Endothelial cell of umbilical vein (primary cell): ENCODE results near the gene EXOC3L1. TPM values are rescaled to one million over a fixed set of nuclear protein-coding genes. Genes with fewer than 3 reads are reported as not detected.

Experiments
- BruUV-seq: library from RNA; stranded (reverse); fragments of 400-500 nt; replicated peaks from 2 replicates; lab custom pipeline; 2021; lab: Mats Ljungman, UMichigan
- CTCF ChIA-PET: fragments of 300-600, 350-600 bp; sonication (Branson Sonifier 250); formaldehyde crosslinking; loops from one replicate; lab custom pipeline; 2021; ENCODE audit warnings: antibody characterized with exemption, inconsistent platforms; lab: Charles Lee
- POLR2A ChIA-PET: fragments of 300-600, 350-600 bp; sonication (Branson Sonifier 250); formaldehyde crosslinking; loops from one replicate; lab custom pipeline; 2021; ENCODE audit warnings: antibody characterized with exemption, inconsistent platforms; lab: Charles Lee
- DNase-seq: peaks from one replicate; pipeline ENCODE4 v3.0.0-alpha.2; 2011; ENCODE audit warnings: low read depth, low spot score
- FAIRE-seq: peaks from 2 replicates; lab custom pipeline; 2011; peaks lifted over from hg19 to GRCh38; lab: Jason Lieb, UNC
- H2AFZ ChIP-seq: 2 replicates; pipeline ENCODE4 v1.6.0; 2012; ENCODE audit warnings: low read depth, low read length, control low read depth, inconsistent platforms
- H3K27ac ChIP-seq: 2 replicates; pipeline ENCODE4 v1.5.1; 2011; ENCODE audit warnings: low read depth, mild to moderate bottlenecking, control low read depth, low read length, moderate library complexity; ENCODE audit not compliant: insufficient read depth
- H3K27me3 ChIP-seq, 2 experiments: 2 replicates each; pipeline versions ENCODE4 v1.6.0 to v1.6.1; 2011; ENCODE audit warnings: low read length in 2 of 2, mixed read lengths in 1 of 2; ENCODE audit not compliant: control insufficient read depth in 2 of 2, insufficient read depth in 2 of 2
- H3K36me3 ChIP-seq, 2 experiments: 2 replicates in 1 of 2; 3 replicates in 1 of 2; pipeline ENCODE4 v1.5.1; 2011; ENCODE audit warnings: low read length in 2 of 2, mild to moderate bottlenecking in 1 of 2, moderate library complexity in 1 of 2; ENCODE audit not compliant: control insufficient read depth in 2 of 2, insufficient read depth in 2 of 2; ENCODE audit errors: extremely low read depth in 1 of 2
- H3K4me1 ChIP-seq: 3 replicates; pipeline ENCODE4 v1.5.1; 2011; ENCODE audit warnings: mild to moderate bottlenecking, low read length; ENCODE audit not compliant: control insufficient read depth, insufficient read depth; ENCODE audit errors: extremely low read depth
- H3K4me2 ChIP-seq: 2 replicates; pipeline ENCODE4 v1.6.1; 2011; ENCODE audit warnings: low read length, control low read depth, mixed read lengths; ENCODE audit not compliant: insufficient read depth
- H3K4me3 ChIP-seq, 3 experiments: fragments of 200-600 bp in 1 of 3; sonication (generic), shearing (Covaris generic) in 1 of 3; replicated peaks in 1 of 3; 2 replicates each; pipeline ENCODE4 v1.5.1; 2011 to 2016; ENCODE audit warnings: control low read depth in 3 of 3, low read length in 3 of 3, mild to moderate bottlenecking in 2 of 3, inconsistent platforms in 1 of 3, low read depth in 1 of 3, moderate library complexity in 1 of 3; ENCODE audit not compliant: insufficient read depth in 1 of 3
- H3K79me2 ChIP-seq: 2 replicates; pipeline ENCODE4 v1.6.0; 2012; ENCODE audit warnings: low read length, inconsistent platforms; ENCODE audit not compliant: control insufficient read depth, insufficient read depth
- H3K9ac ChIP-seq: replicated peaks from 2 replicates; pipeline ENCODE3; 2011; ENCODE audit warnings: low read length, control low read depth; ENCODE audit not compliant: insufficient read depth; ENCODE audit errors: extremely low read depth
- H3K9me1 ChIP-seq: replicated peaks from 3 replicates; pipeline ENCODE4 v1.6.0; 2011; ENCODE audit warnings: mild to moderate bottlenecking, low read length; ENCODE audit not compliant: control insufficient read depth, insufficient read depth; ENCODE audit errors: extremely low read depth
- H3K9me3 ChIP-seq: replicated peaks from 2 replicates; pipeline ENCODE4 v1.5.1; 2012; ENCODE audit warnings: low read length, inconsistent platforms; ENCODE audit not compliant: control insufficient read depth, insufficient read depth
- H4K20me1 ChIP-seq: replicated peaks from 2 replicates; pipeline ENCODE3; 2011; ENCODE audit warnings: mild to moderate bottlenecking, low read length; ENCODE audit not compliant: control insufficient read depth, insufficient read depth; ENCODE audit errors: extremely low read depth
- CTCF ChIP-seq, 2 donors: IDR thresholded peaks; 1 replicate in 1 of 2; 2 replicates in 1 of 2; pipeline ENCODE4 v1.5.1; 2011; ENCODE audit warnings: low read length in 2 of 2, mild to moderate bottlenecking in 2 of 2, moderate library complexity in 2 of 2, control low read depth in 1 of 2, inconsistent platforms in 1 of 2, low read depth in 1 of 2; ENCODE audit not compliant: insufficient read depth in 1 of 2; ENCODE audit errors: extremely low read depth in 1 of 2
- FOS ChIP-seq: IDR thresholded peaks from 2 replicates; pipeline ENCODE4 v1.6.1; 2011; ENCODE audit warnings: mild to moderate bottlenecking, low read length, moderate library complexity, borderline replicate concordance; ENCODE audit not compliant: insufficient read depth
- GATA2 ChIP-seq: IDR thresholded peaks from 2 replicates; pipeline ENCODE4 v1.7.0; 2011; ENCODE audit warnings: low read depth, mild to moderate bottlenecking, moderate library complexity, mixed read lengths, low read length; ENCODE audit not compliant: insufficient read length, insufficient read depth
- JUN ChIP-seq: IDR thresholded peaks from 2 replicates; pipeline ENCODE4 v1.6.1; 2011; ENCODE audit warnings: borderline replicate concordance, low read depth; ENCODE audit not compliant: insufficient read length, insufficient read depth
- POLR2AphosphoS5 ChIP-seq: IDR thresholded peaks from 2 replicates; pipeline ENCODE4 v1.6.1; 2012; ENCODE audit warnings: low read depth, mild to moderate bottlenecking, control low read depth, low read length, moderate library complexity; ENCODE audit not compliant: insufficient read depth
- dilution Hi-C: fragments of 300-500 bp; cut with MboI; formaldehyde crosslinking; loops from one replicate; pipeline ENCODE4 v1.15.0; 2019; ENCODE audit warnings: low sequenced_read_pairs; ENCODE audit not compliant: extremely low pct_ligation_motif_present
- intact Hi-C: fragments of 100-400 bp; cut with micrococcal nuclease; formaldehyde crosslinking; loops from one replicate; pipeline ENCODE4 v1.10.0; 2022
- polyA plus RNA-seq, 4 experiments: library from polyadenylated mRNA; depleted of rRNA in 3 of 4; stranded (reverse) in 3 of 4; unstranded in 1 of 4; fragments of >200 nt; gene quantifications; 2 replicates each; pipeline versions ENCODE4 v1.2.1 to v1.2.3, GENCODE V29; 2011 to 2012; ENCODE audit warnings: missing spikeins in 1 of 4
- total RNA-seq: library from RNA; stranded (reverse); gene quantifications from 2 replicates; pipeline ENCODE4 v1.2.3, GENCODE V29; 2021

The EXOC3L1 gene
- total and polyA plus RNA-seq, 2 donors (not counting 3 experiments of a cell fraction or from before 2014, with no cell fraction given): 10.8 to 11.6 TPM

DNA sequence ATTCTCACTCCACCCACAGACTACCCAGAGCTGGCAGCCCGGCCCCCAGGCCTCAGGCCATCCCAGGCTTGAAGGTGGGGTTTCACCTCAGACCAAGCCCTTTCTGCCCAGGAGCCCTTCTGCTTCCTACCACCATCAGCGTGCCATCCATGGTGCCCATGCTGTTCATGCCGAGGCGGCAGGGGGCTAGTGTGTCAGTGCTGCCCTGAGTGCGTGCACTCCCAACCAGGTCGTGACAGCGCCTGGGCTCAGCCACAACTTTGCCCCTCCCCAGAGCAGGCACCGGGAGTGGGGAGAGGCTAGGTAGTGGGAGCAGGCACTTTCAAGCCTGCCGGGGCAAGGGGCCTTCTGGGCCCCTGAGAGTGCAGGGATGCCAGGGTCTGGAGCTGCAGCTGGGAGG, 47.6 kb downstream of the EXOC3L1 start:
- no peaks in the 10 kb centered on the region for H3K79me2 ChIP-seq
- H3K9me3 ChIP-seq: no peaks in the 10 kb centered on the region
- peaks cover 8% of the 10 kb centered on the region for H3K4me1 ChIP-seq
- TF ChIP-seq CTCF (IDR thresholded peaks at IDR 0.05; ENCODE audit: extremely low read depth in 1 of 2, insufficient read depth in 1 of 2, low read depth in 1 of 2, low read length in 2 of 2): no peak
- no peak for TF ChIP-seq JUN
- no peak for TF ChIP-seq FOS
- TF ChIP-seq POLR2AphosphoS5: no peak
- no peak for TF ChIP-seq GATA2
- no peaks in the 10 kb centered on the region for H3K27me3 ChIP-seq
- no peak overlapping the region for H3K9ac ChIP-seq
- FAIRE-seq: no peak
- peaks cover 2 to 58% of the 10 kb centered on the region in 2 experiments for H3K36me3 ChIP-seq
- no peak for DNase-seq
- dilution Hi-C loops (no loop called here), intact Hi-C loops (no loop called here)
- POLR2A ChIA-PET: no interaction called here
- H3K4me2 ChIP-seq: no peak overlapping the region
- H2AFZ ChIP-seq: no peak overlapping the region
- CTCF ChIA-PET: interaction anchor here (1.1 to 7.4 kb wide), 3 partner anchors 13 to 182 kb away, joined by 3 to 67 read pairs (median 3); partner anchors contain the start of gene CES3
- no TSS peak for BruUV-seq
- no peaks in the 10 kb centered on the region for H3K9me1 ChIP-seq
- no peak overlapping the region for H3K27ac ChIP-seq
- H4K20me1 ChIP-seq: no peaks in the 10 kb centered on the region
- no peak overlapping the region for H3K4me3 ChIP-seq
